Body of pancreas (tissue), 4 donors: ENCODE measurements around the gene MAD1L1. TPM values are rescaled to one million over a fixed set of nuclear protein-coding genes. Genes with fewer than 3 reads are reported as not detected.
"Not testable (repeated sequence)": the region's sequence is repeated elsewhere in the genome, so short reads cannot be mapped to it uniquely, and the experiment has no call there.

ENCODE experiments used
- ATAC-seq: fragments of 150-250 bp; one replicate; pipeline ENCODE4 v1.9.1; 2016
- DNase-seq, 4 donors: peaks; one replicate each; pipeline ENCODE4 v3.0.0-alpha.2; 2019
- H3K27ac ChIP-seq, 4 donors: fragments of 200-600 bp; sonication (generic); 1 replicate in 3 of 4; 2 replicates in 1 of 4; pipeline versions ENCODE4 v1.5.1 to v1.6.1; 2016 to 2019; ENCODE audit warnings: mild to moderate bottlenecking in 1 of 4, mixed read lengths in 1 of 4, moderate library complexity in 1 of 4
- H3K27me3 ChIP-seq, 2 donors: fragments of 200-600 bp; sonication (generic); one replicate each; pipeline ENCODE4 v1.6.0; 2016; ENCODE audit warnings: mild to moderate bottlenecking in 1 of 2
- H3K36me3 ChIP-seq, 2 donors: fragments of 200-600 bp; sonication (generic); replicated peaks in 1 of 2; 2 replicates each; pipeline ENCODE4 v1.5.1; 2016; ENCODE audit warnings: low read depth in 2 of 2; ENCODE audit not compliant: insufficient read depth in 1 of 2
- H3K4me1 ChIP-seq: fragments of 200-600 bp; sonication (generic); one replicate; pipeline ENCODE4 v1.6.0; 2016
- H3K4me3 ChIP-seq, 2 donors: fragments of 200-600 bp; sonication (generic); 1 replicate in 1 of 2; 2 replicates in 1 of 2; pipeline ENCODE4 v1.5.1; 2016 to 2019
- H3K9me3 ChIP-seq, 3 donors: fragments of 200-600 bp; sonication (generic); 1 replicate in 2 of 3; 2 replicates in 1 of 3; pipeline ENCODE4 v1.5.1; 2016
- CTCF ChIP-seq, 7 experiments: fragments of 450-650 bp in 4 of 7; fragments of 200-600 bp in 3 of 7; sonication (generic) in 3 of 7; IDR thresholded peaks; one replicate each; pipeline ENCODE4 v1.5.1; 2016 to 2019; ENCODE audit warnings: antibody characterized with exemption in 7 of 7
- POLR2A ChIP-seq, 3 donors: fragments of 450-650 bp; IDR thresholded peaks; one replicate each; pipeline ENCODE4 v1.6.1; 2016; ENCODE audit warnings: antibody characterized with exemption in 3 of 3, mild to moderate bottlenecking in 2 of 3
- WGBS, 2 donors: methylation state at CpG; one replicate each; pipeline ENCODE4 v1.1.5; 2017; 5-methylcytosine and 5-hydroxymethylcytosine counted together
- intact Hi-C: fragments of 100-400 bp; cut with DNase I; formaldehyde crosslinking; loops from one replicate; pipeline ENCODE4 v1.15.1; 2023
- total RNA-seq, 2 donors: library from RNA; depleted of rRNA; stranded (reverse); fragments of >200 nt; gene quantifications; one replicate each; pipeline ENCODE4 v1.1.0, GENCODE V29; 2016

MAD1L1 gene
- total RNA-seq, 2 donors from 2014 or later, result 14.0 to 66.9 TPM

- no peak overlapping the region for H3K4me3 ChIP-seq
- H3K9me3 ChIP-seq, result no peaks in the 10 kb centered on the region
- H3K27ac ChIP-seq, result no peak overlapping the region
- H3K27me3 ChIP-seq, result no peaks in the 10 kb centered on the region
- intact Hi-C loops, result no loop called here
- no peaks in the 10 kb centered on the region for H3K4me1 ChIP-seq
- H3K36me3 ChIP-seq, result no peaks in the 10 kb centered on the region
- WGBS, 2 donors, result 82 to 97% methylated on average over 9 of the region's 9 CpGs
- TF ChIP-seq CTCF (IDR thresholded peaks at IDR 0.05) (no peak), POLR2A (IDR thresholded peaks at IDR 0.05) (no peak)
- DNase-seq, result no peak
- ATAC-seq, result no peak
Measured at GRCh38 chr7:1862560-1862959, 370.2 kb downstream of the MAD1L1 start.

- intact Hi-C loops, result no loop called here
- H3K36me3 ChIP-seq, result no peaks in the 10 kb centered on the region
- no peak for DNase-seq
- no peak overlapping the region for H3K4me3 ChIP-seq
- TF ChIP-seq POLR2A (IDR thresholded peaks at IDR 0.05) (no peak), CTCF (IDR thresholded peaks at IDR 0.05) (no peak)
- H3K9me3 ChIP-seq, result no peaks in the 10 kb centered on the region
- WGBS, 2 donors, result 85 to 94% methylated on average over 11 to 15 of the region's 19 CpGs
- no peak overlapping the region for H3K27ac ChIP-seq
- H3K27me3 ChIP-seq, result no peaks in the 10 kb centered on the region
- no peak for ATAC-seq
- no peaks in the 10 kb centered on the region for H3K4me1 ChIP-seq
Measured at GRCh38 chr7:1861799-1862458, 370.8 kb downstream of the MAD1L1 start.

GRCh38 chr7:1860881-1861798 lies 371.6 kb downstream of the MAD1L1 start:
- intact Hi-C loops, ATAC-seq, H3K27me3 ChIP-seq, H3K27ac ChIP-seq, H3K36me3 ChIP-seq, H3K4me3 ChIP-seq, DNase-seq, H3K4me1 ChIP-seq, H3K9me3 ChIP-seq: not testable (repeated sequence)
- WGBS, 2 donors, result 88 to 96% methylated on average over 5 to 21 of the region's 33 CpGs

- WGBS, 2 donors, result 92 to 98% methylated on average over 9 to 25 of the region's 26 CpGs
- DNase-seq (no peak), ATAC-seq (no peak)
- TF ChIP-seq POLR2A (IDR thresholded peaks at IDR 0.05) (no peak), CTCF (IDR thresholded peaks at IDR 0.05) (no peak)
- Histone ChIP-seq H3K36me3 (no peaks in the 10 kb centered on the region), H3K9me3 (no peaks in the 10 kb centered on the region), H3K4me1 (no peaks in the 10 kb centered on the region), H3K27me3 (no peaks in the 10 kb centered on the region), H3K27ac (no peak overlapping the region), H3K4me3 (no peak overlapping the region)
- intact Hi-C loops, result no loop called here
Measured at GRCh38 chr7:1859266-1860035, 373.3 kb downstream of the MAD1L1 start.
